ENCODE results near the gene NDUFS5. TPM values are rescaled to one million over a fixed set of nuclear protein-coding genes. Genes with fewer than 3 reads are reported as not detected.
"Not testable (repeated sequence)": the region's sequence is repeated elsewhere in the genome, so short reads cannot be mapped to it uniquely, and the experiment has no call there.

Gene NDUFS5
- total RNA-seq, 2 donors from 2014 or later: 192 to 243 TPM

DNA sequence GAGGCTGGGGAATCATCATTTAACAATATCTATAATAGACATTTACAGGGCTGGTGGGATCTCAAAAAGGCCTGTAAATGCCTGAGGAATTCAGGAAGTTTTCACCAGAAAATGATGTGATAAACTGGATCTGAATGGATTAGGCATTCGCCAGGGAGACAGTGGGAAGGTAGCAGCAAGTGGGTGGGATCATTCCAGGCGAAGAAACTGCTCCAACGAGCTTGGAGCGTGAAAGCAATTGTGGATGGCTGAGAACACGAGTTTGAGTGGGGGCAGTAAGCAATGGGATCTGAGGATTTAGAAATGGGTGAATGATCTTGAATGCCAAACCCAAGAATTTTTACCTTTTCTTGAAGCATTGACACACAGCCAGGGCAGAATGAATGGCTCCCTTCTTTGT lies 8.9 kb upstream of the NDUFS5 start:
- no peaks in the 10 kb centered on the region for H3K36me3 ChIP-seq (replicated peaks in 1 of 2; ENCODE audit: insufficient read depth in 1 of 2, low read depth in 2 of 2)
- H3K9me3 ChIP-seq: no peaks in the 10 kb centered on the region
- ATAC-seq (no peak), DNase-seq (no peak)
- WGBS, 2 donors: 69 to 80% methylated on average over 5 of the region's 5 CpGs
- H3K4me3 ChIP-seq: no peak overlapping the region
- no peaks in the 10 kb centered on the region for H3K27me3 ChIP-seq
- no peak overlapping the region for H3K27ac ChIP-seq
- intact Hi-C loops (cut with DNase I): no loop called here
- no peak for TF ChIP-seq POLR2A (IDR thresholded peaks at IDR 0.05)
- TF ChIP-seq, protein P1, sequence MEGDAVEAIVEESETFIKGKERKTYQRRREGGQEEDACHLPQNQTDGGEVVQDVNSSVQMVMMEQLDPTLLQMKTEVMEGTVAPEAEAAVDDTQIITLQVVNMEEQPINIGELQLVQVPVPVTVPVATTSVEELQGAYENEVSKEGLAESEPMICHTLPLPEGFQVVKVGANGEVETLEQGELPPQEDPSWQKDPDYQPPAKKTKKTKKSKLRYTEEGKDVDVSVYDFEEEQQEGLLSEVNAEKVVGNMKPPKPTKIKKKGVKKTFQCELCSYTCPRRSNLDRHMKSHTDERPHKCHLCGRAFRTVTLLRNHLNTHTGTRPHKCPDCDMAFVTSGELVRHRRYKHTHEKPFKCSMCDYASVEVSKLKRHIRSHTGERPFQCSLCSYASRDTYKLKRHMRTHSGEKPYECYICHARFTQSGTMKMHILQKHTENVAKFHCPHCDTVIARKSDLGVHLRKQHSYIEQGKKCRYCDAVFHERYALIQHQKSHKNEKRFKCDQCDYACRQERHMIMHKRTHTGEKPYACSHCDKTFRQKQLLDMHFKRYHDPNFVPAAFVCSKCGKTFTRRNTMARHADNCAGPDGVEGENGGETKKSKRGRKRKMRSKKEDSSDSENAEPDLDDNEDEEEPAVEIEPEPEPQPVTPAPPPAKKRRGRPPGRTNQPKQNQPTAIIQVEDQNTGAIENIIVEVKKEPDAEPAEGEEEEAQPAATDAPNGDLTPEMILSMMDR (IDR thresholded peaks at IDR 0.05): no peak
- no peaks in the 10 kb centered on the region for H3K4me1 ChIP-seq

DNA sequence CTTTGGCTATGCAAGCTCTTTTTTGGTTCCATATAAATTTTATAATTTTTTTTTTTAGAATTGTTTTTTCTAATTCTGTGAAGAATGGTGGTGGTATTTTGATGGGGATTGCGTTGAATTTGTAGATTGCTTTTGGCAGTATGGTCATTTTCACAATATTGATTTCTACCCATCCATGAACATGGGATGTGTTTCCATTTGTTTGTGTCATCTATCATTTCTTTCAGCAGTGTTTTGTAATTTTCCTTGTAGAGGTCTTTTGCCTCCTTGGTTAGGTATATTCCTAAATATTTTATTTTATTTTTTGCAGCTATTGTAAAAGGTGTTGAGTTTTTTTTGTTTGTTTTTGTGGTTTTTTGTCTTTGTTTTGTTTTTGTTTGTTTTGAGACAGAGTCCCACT lies 5.7 kb upstream of the NDUFS5 start:
- H3K9me3 ChIP-seq; H3K4me3 ChIP-seq; H3K27me3 ChIP-seq; H3K36me3 ChIP-seq (replicated peaks in 1 of 2; ENCODE audit: insufficient read depth in 1 of 2, low read depth in 2 of 2); intact Hi-C loops (cut with DNase I); ATAC-seq; DNase-seq; H3K4me1 ChIP-seq; H3K27ac ChIP-seq: not testable (repeated sequence)
- WGBS, 2 donors: 35 to 82% methylated on average over 1 of the region's 1 CpG

- ATAC-seq: no peak
- 39 to 67% methylated on average over 1 of the region's 1 CpG for WGBS, 2 donors
- H3K4me1 ChIP-seq: peaks cover 6% of the 10 kb centered on the region
Observed at GRCh38 chr1:39021426-39021825, 4.7 kb upstream of the NDUFS5 start.

GRCh38 chr1:39023140-39023539 lies 3.0 kb upstream of the NDUFS5 start:
- WGBS, 2 donors: 25 to 32% methylated on average over 1 of the region's 1 CpG
- intact Hi-C loops (cut with DNase I): no loop called here
- no peaks in the 10 kb centered on the region for H3K9me3 ChIP-seq
- no peak for DNase-seq
- no peaks in the 10 kb centered on the region for H3K36me3 ChIP-seq (replicated peaks in 1 of 2; ENCODE audit: insufficient read depth in 1 of 2, low read depth in 2 of 2)
- H3K27me3 ChIP-seq: no peaks in the 10 kb centered on the region
- no peak for ATAC-seq
- peaks cover 12% of the 10 kb centered on the region for H3K4me1 ChIP-seq
- TF ChIP-seq, protein P1 (IDR thresholded peaks at IDR 0.05): no peak
- TF ChIP-seq POLR2A (IDR thresholded peaks at IDR 0.05): no peak
- H3K4me3 ChIP-seq: no peak overlapping the region
- H3K27ac ChIP-seq: no peak overlapping the region

More at GRCh38 chr1:39021426-39021825, 4.7 kb upstream of the NDUFS5 start:
- intact Hi-C loops (cut with DNase I): no loop called here
- no peak overlapping the region for H3K27ac ChIP-seq
- H3K36me3 ChIP-seq (replicated peaks in 1 of 2; ENCODE audit: insufficient read depth in 1 of 2, low read depth in 2 of 2): no peaks in the 10 kb centered on the region
- no peak overlapping the region for H3K4me3 ChIP-seq
- no peaks in the 10 kb centered on the region for H3K27me3 ChIP-seq
- H3K9me3 ChIP-seq: no peaks in the 10 kb centered on the region
- no peak for TF ChIP-seq POLR2A (IDR thresholded peaks at IDR 0.05)
- TF ChIP-seq, protein P1 (IDR thresholded peaks at IDR 0.05): no peak
- no peak for DNase-seq

DNA sequence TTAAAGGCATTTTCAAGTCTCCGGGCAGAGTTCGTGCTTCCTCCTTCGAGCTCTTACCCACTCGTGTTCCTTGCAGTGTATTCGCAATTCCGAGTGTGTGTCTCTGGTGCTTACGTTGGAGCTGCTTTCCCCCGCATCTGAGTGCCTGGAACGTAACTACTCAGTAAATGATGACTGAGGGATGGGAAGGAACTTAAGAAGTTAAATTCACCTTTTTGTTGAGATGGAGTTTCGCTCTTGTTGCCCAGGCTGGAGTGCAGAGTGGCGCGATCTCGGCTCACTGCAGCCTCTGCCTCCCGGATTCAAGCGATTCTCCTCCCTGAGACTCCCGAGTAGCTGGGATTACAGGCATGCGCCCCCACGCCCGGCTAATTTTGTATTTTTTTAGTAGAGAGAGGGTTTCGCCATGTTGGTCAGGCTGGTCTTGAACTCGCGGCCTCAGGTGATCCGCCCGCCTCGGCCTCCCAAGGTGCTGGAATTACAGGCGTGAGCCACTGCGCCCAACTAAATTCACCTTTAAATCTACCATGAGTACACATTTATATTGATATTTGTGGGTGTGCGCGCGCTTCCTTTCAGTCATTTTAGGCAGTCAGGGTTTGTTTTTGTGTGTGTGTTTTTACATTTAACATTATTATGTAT lies 837 bp downstream of the NDUFS5 start:
- Histone ChIP-seq H3K27ac (peak overlapping the region; percentile 87 to 98 (median 92)), H3K27me3 (no peaks in the 10 kb centered on the region), H3K36me3 (replicated peaks in 1 of 2; ENCODE audit: insufficient read depth in 1 of 2, low read depth in 2 of 2) (peaks cover 0 to 7% of the 10 kb centered on the region in 2 donors), H3K4me1 (peaks cover 12% of the 10 kb centered on the region), H3K9me3 (no peaks in the 10 kb centered on the region), H3K4me3 (peak overlapping the region; percentile 49 to 52)
- no peak for ATAC-seq
- intact Hi-C loops (cut with DNase I): no loop called here
- DNase-seq: peak in 1 of 4 donors; percentile 13
- no peak for TF ChIP-seq POLR2A (IDR thresholded peaks at IDR 0.05)
- TF ChIP-seq, protein P1 (IDR thresholded peaks at IDR 0.05): no peak
- WGBS, 2 donors: 28 to 39% methylated on average over 30 of the region's 30 CpGs

All from body of pancreas (tissue), 4 donors.